ENCODE results near the gene CEACAM7.
A peak's percentile ranks its signal among the peaks of the same experiment; 100 is the strongest.
"Not testable (repeated sequence)": the region's sequence is repeated elsewhere in the genome, so short reads cannot be mapped to it uniquely, and the experiment has no call there.

The CEACAM7 gene

DNA sequence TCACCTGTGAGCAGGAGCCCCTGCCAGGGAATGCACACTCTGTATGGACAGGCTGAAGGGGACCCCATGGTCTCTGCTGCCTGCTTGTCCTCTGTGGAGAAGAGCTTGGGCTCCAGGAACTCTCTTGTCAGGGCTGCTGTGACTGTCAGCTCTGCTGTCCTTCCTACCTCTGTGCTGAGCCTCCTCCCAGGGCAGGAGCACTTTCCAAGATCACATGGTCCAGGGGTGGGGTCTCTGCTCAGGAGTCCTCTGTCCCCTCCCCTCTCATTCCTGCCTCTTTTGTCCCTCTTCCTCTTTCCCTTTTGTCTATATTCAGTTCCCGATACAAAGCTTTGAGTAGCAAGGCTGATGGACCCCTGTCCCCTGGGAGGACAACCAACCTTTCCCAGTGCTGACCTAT, at the start of gene CEACAM7:
Gene CEACAM7, minus strand, starts transcription at position 173 of the 400 bp plus-strand sequence. Its CDS starts 105 bp downstream, at position 68.
- no peak for DNase-seq

DNA sequence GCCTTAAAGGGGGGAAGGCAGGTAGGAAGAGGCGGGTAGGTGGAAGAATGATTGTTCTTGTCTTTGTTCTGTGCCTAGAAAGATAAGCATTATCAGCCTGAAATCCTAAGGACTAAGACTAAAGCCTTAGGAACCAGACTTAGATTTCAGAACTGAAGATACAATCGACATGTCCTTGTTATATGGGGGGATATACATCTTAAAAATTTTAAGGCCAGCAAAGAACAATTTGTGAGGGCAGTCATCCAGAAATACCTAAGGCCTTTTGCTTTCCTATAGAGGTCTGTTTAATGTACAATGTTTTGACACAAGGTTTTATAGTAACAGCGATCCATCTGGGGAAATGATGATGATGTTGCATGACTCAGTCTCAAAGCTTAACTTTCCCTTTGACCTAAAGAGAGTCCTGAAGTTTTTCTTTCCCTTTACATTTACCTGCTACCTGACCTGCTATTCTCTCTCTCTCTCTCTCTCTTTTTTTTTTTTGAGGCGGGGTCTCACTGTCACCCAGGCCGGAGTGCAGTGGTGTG, 47.1 kb upstream of the CEACAM7 start:
- no peak for DNase-seq

DNA sequence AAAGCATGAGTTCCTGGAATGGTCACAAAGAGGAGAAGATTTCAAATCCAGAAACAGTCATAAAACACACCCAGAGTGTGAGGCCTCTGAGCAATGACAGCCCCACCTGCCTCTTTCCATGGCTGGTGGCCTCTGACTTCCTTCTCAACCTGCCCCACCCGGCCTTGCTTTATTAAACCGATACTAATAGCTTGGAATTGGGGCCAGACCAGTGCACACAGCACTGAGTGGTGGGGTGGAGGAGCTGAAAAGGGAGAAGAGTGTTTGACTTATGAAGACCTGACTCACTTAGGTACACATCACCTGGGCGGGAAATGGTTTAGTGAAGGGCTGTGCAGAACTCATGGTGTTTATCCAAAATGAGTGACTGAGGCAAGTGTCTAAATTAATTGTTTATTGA, 46.5 kb upstream of the CEACAM7 start:
- no peak for DNase-seq

DNA sequence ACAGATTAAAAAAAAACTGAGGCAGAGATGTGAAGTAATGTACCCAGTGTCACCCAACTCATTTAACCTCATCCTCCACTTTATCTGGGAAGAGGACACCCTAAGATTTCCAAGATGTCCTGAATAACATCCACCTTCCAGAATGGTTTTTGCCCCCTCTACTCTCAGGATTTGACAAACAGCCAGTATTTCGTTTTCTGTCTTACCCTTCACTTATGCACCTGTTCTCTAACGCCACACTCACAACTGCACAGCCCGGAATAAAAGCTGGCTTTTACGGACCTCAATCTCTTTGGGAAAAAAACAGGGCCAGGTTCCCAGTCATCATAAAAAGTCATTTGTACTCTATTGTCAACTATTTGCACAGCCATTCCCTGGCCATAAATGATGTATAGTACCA, 46.1 kb upstream of the CEACAM7 start:
- no peak for DNase-seq

DNA sequence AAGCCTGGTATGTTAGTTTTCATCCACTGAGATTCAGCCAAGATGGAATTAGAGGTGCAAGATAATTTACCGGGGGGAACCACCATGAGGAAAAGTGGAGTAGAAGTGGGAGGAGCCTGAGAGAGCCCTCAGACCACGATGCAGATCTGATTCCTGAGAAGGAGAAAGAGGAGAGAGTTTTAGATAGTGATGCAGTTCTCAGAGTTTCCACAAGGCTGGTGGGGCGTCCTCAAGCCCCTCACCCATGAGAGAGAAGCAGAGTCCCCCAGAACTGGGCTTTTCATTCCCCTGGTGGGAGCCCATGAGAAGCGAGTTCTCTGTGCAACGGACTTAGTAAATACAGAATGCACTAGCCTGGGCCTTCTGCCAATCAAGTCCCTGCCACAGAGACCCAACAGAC, 38.4 kb upstream of the CEACAM7 start:
- DNase-seq: no peak

DNA sequence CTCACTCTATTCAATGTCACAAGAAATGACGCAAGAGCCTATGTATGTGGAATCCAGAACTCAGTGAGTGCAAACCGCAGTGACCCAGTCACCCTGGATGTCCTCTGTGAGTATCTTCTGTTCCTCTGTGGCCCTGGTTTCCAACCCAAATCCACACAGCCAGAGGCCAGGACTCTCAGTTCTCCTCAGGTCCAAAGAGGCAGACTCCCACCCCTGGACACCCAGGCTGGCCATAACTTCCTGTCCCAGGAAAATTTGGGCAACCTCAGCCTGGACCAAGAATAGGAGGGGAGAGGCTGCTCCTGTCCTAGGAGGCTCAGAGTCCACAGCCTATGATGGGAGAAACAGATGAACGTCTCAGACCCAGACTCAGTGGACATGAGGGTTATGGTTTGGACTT, 32.0 kb upstream of the CEACAM7 start:
- DNase-seq: no peak

DNA sequence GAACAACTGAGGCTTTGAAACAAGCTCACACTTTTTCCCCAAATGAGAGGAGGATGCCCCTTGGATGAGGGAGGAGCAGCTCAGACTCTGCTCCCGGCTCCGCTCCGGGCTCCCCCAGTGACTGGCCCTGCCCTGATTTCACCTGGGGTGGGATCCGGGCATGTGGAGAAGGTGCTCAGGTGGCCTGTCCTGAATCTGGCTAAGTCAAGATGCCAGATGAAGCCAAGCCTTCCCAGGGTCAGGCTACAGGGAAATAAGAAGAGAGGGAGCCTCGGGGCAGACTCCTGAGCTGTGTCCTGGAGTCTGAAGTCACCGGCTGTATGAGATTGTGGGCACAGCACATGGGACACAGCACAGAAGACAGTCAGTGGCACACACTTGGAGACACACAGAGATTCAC, 30.7 kb upstream of the CEACAM7 start:
- no peak for DNase-seq

DNA sequence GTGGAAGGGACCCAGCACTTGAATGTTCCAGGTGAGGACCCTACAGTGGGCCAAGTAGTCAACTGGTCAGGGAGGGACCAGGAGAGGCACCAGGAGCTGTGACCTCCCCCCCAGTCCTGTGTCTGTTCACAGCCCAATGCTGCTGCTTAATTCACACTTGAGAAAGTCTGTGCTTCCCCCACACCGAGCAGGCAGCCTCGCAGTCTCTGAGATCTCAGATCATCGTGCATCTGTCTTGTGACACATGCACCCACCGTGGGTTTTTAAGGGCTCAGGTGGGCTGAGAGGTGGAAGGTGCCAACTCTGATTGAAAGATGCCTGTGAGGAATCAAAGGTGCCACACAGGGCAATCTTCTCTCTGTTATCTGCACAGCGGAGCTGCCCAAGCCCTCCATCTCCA, 26.5 kb upstream of the CEACAM7 start:
- no peak for DNase-seq

DNA sequence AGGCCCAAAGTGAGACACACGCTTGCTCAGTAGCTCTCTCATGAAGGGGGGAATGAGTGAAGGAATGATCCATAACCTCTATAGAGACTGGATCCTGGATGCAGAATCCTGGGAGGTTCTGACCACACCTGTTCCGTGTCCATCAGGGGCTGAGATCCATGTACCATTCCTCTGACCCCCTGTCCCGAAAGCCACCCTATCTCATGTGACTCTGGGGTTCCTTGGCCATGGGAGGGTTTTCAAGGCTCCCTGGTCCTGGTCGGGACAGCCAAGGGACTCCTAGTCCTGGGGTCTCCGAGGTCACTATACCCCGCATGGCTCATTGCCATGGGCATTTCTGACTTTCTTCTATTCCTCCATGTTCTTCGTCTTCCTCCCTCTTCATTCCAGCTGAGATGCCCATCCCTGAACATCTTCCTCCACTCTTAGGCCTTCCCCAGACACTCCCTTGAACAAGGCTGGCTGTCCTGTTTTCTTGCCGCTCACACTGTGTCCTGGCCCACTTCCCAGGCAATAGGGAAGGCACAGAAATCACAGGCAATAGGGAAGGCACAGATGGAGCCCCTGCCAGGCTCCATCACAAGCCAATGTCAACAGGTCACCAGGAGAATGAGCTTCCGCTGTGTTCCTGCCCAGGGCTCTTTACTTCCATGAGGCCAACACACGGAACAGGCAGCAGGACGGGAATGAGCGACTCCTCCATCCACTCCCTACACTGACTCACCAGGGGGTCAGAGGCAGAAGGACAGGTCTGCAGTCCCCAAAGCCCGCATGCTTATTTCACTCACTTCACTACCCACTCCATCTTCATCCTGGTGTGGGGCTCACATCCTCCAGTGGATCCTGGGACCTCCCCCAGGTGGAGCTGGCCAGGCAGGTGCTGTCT, 23.5 kb upstream of the CEACAM7 start:
- DNase-seq: no peak

DNA sequence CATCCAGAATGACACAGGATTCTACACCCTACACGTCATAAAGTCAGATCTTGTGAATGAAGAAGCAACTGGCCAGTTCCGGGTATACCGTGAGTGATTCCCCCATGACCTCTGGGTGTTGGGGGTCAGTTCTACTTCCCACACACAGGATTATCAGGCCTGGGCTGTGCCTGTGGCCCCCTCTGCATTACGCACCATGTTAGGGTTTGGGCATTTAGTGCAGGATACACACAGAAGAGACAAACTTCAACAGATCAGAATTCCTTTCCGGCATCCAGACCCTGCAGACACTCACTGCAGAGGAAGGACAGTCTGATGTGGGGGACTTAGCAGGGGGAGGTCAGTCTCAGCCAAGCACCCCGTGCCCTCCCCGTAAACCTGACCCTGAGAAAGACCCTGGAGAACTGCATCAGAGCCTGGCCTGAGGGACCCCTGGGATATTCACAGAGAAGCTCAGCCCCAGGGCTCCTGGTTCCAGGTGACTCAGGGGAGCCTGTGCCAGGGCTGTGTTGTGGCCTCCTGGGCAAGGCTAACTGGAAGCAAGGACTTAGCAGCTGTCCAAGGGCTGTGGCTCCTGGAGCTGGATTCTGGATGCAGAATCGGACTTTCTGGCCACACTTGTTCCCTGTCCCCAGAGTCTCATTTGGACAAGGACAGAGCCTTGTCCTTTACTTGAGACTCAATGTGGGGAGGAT, 22.0 kb upstream of the CEACAM7 start:
- DNase-seq: no peak

DNA sequence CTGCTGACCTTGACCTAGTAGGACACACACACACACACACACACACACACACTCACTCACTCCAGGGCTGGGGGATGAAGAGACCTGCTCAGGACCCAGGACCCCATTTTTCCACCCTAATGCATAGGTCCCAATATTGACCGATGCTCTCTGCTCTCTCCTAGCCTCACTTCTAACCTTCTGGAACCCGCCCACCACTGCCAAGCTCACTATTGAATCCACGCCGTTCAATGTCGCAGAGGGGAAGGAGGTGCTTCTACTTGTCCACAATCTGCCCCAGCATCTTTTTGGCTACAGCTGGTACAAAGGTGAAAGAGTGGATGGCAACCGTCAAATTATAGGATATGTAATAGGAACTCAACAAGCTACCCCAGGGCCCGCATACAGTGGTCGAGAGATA, 21.4 kb upstream of the CEACAM7 start:
- not testable (repeated sequence) for DNase-seq

DNA sequence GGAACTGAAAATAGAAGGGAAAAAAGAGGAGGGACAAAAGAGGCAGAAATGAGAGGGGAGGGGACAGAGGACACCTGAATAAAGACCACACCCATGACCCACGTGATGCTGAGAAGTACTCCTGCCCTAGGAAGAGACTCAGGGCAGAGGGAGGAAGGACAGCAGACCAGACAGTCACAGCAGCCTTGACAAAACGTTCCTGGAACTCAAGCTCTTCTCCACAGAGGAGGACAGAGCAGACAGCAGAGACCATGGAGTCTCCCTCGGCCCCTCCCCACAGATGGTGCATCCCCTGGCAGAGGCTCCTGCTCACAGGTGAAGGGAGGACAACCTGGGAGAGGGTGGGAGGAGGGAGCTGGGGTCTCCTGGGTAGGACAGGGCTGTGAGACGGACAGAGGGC, 20.4 kb upstream of the CEACAM7 start, which contains the start of gene CEACAM5:
Gene CEACAM5, plus strand, starts transcription at position 146 of the 400 bp plus-strand sequence. Its CDS starts 106 bp downstream, at position 252.
- no peak for DNase-seq

DNA sequence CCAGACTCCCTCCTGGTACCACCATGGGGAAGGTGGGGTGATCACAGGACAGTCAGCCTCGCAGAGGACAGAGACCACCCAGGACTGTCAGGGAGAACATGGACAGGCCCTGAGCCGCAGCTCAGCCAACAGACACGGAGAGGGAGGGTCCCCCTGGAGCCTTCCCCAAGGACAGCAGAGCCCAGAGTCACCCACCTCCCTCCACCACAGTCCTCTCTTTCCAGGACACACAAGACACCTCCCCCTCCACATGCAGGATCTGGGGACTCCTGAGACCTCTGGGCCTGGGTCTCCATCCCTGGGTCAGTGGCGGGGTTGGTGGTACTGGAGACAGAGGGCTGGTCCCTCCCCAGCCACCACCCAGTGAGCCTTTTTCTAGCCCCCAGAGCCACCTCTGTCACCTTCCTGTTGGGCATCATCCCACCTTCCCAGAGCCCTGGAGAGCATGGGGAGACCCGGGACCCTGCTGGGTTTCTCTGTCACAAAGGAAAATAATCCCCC, 19.9 kb upstream of the CEACAM7 start:
- DNase-seq: no peak

DNA sequence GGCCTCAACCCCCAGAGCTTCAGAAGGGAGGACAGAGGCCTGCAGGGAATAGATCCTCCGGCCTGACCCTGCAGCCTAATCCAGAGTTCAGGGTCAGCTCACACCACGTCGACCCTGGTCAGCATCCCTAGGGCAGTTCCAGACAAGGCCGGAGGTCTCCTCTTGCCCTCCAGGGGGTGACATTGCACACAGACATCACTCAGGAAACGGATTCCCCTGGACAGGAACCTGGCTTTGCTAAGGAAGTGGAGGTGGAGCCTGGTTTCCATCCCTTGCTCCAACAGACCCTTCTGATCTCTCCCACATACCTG, 19.4 kb upstream of the CEACAM7 start:
- no peak for DNase-seq

DNA sequence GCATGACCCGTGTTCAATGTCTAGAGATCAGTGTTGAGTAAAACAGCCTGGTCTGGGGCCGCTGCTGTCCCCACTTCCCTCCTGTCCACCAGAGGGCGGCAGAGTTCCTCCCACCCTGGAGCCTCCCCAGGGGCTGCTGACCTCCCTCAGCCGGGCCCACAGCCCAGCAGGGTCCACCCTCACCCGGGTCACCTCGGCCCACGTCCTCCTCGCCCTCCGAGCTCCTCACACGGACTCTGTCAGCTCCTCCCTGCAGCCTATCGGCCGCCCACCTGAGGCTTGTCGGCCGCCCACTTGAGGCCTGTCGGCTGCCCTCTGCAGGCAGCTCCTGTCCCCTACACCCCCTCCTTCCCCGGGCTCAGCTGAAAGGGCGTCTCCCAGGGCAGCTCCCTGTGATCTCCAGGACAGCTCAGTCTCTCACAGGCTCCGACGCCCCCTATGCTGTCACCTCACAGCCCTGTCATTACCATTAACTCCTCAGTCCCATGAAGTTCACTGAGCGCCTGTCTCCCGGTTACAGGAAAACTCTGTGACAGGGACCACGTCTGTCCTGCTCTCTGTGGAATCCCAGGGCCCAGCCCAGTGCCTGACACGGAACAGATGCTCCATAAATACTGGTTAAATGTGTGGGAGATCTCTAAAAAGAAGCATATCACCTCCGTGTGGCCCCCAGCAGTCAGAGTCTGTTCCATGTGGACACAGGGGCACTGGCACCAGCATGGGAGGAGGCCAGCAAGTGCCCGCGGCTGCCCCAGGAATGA, 18.9 kb upstream of the CEACAM7 start:
- DNase-seq: peak; percentile 35 to 72 (median 60)

DNA sequence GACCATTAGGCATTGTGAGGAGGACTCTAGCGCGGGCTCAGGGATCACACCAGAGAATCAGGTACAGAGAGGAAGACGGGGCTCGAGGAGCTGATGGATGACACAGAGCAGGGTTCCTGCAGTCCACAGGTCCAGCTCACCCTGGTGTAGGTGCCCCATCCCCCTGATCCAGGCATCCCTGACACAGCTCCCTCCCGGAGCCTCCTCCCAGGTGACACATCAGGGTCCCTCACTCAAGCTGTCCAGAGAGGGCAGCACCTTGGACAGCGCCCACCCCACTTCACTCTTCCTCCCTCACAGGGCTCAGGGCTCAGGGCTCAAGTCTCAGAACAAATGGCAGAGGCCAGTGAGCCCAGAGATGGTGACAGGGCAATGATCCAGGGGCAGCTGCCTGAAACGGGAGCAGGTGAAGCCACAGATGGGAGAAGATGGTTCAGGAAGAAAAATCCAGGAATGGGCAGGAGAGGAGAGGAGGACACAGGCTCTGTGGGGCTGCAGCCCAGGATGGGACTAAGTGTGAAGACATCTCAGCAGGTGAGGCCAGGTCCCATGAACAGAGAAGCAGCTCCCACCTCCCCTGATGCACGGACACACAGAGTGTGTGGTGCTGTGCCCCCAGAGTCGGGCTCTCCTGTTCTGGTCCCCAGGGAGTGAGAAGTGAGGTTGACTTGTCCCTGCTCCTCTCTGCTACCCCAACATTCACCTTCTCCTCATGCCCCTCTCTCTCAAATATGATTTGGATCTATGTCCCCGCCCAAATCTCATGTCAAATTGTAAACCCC, 17.5 kb upstream of the CEACAM7 start:
- peak in 1 of 4 experiments; percentile 23 for DNase-seq

DNA sequence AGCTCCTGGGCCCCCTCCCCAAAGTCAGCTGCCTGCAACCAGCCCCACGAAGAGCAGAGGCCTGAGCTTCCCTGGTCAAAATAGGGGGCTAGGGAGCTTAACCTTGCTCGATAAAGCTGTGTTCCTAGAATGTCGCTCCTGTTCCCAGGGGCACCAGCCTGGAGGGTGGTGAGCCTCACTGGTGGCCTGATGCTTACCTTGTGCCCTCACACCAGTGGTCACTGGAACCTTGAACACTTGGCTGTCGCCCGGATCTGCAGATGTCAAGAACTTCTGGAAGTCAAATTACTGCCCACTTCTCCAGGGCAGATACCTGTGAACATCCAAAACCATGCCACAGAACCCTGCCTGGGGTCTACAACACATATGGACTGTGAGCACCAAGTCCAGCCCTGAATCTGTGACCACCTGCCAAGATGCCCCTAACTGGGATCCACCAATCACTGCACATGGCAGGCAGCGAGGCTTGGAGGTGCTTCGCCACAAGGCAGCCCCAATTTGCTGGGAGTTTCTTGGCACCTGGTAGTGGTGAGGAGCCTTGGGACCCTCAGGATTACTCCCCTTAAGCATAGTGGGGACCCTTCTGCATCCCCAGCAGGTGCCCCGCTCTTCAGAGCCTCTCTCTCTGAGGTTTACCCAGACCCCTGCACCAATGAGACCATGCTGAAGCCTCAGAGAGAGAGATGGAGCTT, 15.7 kb upstream of the CEACAM7 start:
- DNase-seq: no peak

DNA sequence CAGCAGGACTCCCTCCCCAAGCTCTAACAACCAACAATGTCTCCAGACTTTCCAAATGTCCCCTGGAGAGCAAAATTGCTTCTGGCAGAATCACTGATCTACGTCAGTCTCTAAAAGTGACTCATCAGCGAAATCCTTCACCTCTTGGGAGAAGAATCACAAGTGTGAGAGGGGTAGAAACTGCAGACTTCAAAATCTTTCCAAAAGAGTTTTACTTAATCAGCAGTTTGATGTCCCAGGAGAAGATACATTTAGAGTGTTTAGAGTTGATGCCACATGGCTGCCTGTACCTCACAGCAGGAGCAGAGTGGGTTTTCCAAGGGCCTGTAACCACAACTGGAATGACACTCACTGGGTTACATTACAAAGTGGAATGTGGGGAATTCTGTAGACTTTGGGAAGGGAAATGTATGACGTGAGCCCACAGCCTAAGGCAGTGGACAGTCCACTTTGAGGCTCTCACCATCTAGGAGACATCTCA, 14.1 kb upstream of the CEACAM7 start:
- DNase-seq: no peak

DNA sequence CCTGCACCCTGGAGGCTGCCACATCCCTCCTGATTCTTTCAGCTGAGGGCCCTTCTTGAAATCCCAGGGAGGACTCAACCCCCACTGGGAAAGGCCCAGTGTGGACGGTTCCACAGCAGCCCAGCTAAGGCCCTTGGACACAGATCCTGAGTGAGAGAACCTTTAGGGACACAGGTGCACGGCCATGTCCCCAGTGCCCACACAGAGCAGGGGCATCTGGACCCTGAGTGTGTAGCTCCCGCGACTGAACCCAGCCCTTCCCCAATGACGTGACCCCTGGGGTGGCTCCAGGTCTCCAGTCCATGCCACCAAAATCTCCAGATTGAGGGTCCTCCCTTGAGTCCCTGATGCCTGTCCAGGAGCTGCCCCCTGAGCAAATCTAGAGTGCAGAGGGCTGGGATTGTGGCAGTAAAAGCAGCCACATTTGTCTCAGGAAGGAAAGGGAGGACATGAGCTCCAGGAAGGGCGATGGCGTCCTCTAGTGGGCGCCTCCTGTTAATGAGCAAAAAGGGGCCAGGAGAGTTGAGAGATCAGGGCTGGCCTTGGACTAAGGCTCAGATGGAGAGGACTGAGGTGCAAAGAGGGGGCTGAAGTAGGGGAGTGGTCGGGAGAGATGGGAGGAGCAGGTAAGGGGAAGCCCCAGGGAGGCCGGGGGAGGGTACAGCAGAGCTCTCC, 13.5 kb upstream of the CEACAM7 start:
- DNase-seq: no peak

DNA sequence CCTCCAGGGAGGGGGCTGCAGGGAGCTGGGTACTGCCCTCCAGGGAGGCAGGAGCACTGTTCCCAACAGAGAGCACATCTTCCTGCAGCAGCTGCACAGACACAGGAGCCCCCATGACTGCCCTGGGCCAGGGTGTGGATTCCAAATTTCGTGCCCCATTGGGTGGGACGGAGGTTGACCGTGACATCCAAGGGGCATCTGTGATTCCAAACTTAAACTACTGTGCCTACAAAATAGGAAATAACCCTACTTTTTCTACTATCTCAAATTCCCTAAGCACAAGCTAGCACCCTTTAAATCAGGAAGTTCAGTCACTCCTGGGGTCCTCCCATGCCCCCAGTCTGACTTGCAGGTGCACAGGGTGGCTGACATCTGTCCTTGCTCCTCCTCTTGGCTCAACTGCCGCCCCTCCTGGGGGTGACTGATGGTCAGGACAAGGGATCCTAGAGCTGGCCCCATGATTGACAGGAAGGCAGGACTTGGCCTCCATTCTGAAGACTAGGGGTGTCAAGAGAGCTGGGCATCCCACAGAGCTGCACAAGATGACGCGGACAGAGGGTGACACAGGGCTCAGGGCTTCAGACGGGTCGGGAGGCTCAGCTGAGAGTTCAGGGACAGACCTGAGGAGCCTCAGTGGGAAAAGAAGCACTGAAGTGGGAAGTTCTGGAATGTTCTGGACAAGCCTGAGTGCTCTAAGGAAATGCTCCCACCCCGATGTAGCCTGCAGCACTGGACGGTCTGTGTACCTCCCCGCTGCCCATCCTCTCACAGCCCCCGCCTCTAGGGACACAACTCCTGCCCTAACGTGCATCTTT, 12.5 kb upstream of the CEACAM7 start:
- no peak for DNase-seq

Measured in activated naive CD4-positive, alpha-beta T cell (primary cell).